HG03066 (cell line): ENCODE measurements around the gene TUG1.

ENCODE experiments used
- ATAC-seq: cut with Tn5 transposase; IDR thresholded peaks from one replicate; pipeline ENCODE4 v1.9.1; 2021; ENCODE audit warnings: low read depth; ENCODE audit not compliant: unreplicated experiment

The TUG1 gene

GRCh38 chr22:30947173-30947815, 21.8 kb upstream of the TUG1 start:
- ATAC-seq: no peak

GRCh38 chr22:30947816-30948454, 21.1 kb upstream of the TUG1 start:
- ATAC-seq: no peak

GRCh38 chr22:30948930-30949342, 20.1 kb upstream of the TUG1 start:
- no peak for ATAC-seq

DNA sequence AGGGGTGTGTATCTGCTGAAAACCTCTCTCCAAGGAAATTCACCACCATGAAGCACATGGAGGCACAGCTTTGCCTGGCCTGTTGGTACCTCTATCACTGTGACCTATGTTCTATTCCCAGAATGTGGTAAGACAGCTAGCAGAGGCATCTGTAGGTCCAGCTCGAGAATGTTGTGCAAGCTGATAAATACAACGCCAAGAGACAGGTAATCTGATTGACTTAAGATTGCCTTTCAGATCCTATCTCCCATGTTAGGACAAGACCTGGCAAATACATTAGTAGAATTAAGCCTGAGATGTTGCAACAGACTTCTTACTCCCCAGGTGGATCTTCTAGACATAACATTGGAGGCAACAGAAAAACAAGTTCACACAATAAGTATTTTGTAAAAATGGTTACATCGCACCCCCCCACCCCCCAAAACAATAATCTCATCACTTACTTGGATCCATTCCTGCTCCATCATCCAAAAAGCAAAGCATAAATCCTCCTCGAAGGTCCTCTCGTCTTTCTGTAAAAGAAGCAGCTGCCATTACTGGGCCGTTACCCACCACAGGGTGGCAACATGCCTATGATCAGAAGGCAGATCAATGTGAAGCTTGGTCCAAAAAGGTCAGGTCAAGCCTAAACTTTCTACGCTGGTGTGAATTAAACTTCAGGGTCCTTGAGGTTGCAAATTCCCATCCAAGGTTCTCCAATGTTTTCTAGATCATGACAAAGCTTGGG, 19.0 kb upstream of the TUG1 start:
- ATAC-seq: no peak

DNA sequence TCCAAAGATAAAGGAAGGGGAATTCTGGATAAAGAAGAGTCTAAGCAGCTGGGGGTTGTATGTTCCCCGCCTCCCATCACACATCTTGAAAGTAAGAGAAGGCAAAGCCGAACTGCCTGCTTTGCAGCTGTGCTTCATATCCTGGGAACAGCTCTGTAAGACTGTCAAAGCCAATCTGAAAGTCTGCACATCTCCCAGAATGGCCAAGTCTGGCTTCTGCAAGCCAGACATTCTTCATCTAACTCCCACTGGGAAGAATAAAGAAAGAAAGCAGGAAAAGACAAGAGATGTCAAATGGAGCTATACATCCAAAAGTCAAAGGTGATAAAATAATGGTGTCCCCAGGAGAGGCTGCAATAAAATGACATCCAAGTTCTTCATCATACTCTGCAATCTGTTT, 15.9 kb upstream of the TUG1 start:
- no peak for ATAC-seq

GRCh38 chr22:30955153-30955552, 13.9 kb upstream of the TUG1 start:
- no peak for ATAC-seq

DNA sequence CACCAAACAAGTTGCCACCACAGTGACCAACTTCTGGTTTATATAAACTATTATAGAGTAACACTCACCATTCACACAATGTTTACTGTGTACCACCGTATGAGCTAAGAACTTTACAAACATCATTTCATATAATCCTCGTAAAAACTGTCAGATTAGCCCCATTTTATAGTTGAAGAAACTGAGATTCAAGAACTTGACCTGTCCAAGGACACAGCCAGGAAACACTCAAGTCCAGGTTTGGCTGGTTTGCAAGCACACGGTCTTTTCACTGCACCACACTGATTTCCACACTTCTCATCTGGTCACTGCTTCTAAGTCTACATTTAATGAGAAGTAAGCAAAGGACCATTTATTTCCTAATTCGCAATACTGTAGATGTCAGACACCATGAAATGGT, 4.2 kb upstream of the TUG1 start:
- ATAC-seq: no peak

DNA sequence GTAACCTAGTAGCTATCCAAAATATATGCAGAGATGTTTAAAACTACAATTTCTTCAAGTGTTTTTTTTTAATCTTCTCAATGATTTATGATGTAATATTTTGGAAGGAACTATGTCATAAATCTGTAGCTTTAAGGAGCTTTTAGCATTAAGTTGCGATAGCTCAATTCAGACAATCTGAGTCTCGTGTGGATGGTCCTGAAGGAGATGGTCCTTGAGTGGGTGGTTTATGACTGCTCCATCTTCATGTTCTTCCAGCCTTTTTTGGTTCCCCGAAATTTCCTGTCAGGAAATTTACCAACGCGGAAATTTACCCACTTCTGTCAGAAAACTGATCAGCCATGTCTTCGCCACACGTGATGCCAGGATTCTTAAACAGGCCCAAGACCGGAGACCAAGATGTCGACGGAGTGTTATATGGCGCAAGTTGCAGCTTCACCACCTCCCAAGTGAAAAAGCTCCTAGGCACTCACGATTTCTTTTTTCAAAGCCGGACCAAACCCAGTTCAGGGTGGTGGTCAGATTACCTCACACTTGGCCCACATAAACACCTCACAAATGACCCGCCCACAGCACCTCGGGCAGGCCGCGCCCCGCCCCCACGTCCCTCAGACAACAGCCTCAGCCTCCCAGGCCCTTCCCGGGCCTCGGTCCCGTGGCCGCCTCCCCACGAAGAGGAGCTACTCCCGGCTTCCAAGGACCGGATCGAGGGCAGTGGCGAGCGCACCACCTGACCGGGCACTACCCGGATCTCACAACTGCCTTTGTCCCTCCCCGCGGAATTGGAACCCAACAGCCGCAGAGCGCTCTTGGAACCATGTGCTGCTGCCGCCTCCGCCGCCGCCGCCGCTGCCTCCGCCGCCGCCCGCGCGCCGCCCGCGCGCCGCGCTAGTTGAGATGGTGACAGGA, 796 bp upstream of the TUG1 start, which contains the start of gene MORC2:
TSS of gene MORC2 (minus strand) at position 760 of the 909 bp plus-strand sequence. CDS start 885 bp downstream, outside the sequence.
- ATAC-seq: peak; percentile 21

GRCh38 chr22:30969532-30970355, 679 bp downstream of the TUG1 start:
- ATAC-seq: peak; percentile 22

DNA sequence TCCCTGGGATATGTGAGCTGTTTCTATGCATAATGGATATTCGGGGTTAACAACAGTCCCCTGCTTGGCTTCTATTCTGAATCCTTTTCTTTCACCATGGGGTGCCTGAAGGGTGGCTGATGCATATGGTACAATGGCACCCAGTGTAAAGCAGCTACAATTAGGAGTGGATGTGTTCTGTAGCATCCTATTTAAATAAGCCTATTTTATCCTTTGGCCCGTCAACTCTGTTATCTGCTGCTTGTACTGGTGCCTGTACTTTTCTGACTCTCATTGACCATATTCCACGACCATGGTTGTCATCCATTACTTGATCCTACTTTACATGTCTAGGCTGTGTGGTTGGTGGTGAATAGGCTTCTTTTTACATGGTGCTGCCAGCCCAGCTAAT, 1.3 kb downstream of the TUG1 start:
- no peak for ATAC-seq

GRCh38 chr22:30978304-30978962, 9.4 kb downstream of the TUG1 start:
- no peak for ATAC-seq

GRCh38 chr22:30979932-30980331, 10.9 kb downstream of the TUG1 start:
- ATAC-seq: no peak

GRCh38 chr22:30982512-30982911, 13.4 kb downstream of the TUG1 start:
- ATAC-seq: no peak

- ATAC-seq: no peak
Measured at GRCh38 chr22:30984317-30984716, 15.3 kb downstream of the TUG1 start.

DNA sequence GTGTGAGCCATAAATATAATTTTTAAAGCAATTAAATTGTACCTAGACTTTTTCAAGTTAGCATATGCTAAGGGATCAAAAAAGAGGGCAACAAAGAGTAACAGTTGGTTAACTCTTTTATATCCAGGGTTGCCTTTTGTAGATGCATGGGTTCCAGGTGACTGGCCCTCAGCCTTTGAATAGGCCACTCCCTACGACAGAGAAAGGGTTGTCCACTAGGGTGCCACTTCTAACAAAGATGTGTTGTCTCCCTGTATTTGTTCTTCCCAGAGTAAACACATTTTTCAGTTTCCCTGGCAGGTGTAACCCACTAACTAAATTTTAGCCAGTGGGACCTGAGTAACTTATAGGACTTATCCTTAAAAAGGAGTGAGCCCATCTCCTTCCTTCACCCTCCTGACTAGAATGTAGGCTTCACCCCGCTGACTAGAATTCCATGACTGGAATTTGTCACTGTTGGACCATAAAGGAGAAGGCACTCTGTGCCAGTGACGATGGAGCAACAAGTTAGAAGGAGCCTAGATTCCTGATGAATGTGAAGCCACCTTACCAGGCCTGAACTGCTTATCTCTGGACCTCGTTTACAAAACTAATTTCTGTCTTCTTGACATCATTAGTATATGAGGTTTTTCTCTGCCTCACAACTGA, 16.6 kb downstream of the TUG1 start:
- ATAC-seq: no peak

- ATAC-seq: no peak
Measured at GRCh38 chr22:30989474-30989873, 20.4 kb downstream of the TUG1 start.

DNA sequence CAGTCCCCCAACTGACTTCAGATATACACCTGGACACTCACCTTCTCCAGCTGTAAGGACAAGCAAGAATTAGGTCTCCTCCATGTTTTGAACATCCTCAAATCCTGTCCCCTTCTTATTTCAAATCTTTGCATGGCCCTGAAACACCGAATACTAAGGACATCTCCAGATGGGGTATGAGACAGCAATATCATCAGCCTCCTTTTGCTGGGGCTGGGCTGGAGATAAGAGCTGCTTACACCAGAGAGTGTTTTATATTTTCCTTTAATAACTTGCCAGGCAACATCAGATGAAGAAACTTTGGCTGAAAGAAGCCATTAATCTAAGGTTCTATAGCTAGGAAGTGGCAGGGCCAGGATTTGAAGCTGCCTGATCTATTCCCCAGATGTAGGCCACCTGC, 21.6 kb downstream of the TUG1 start:
- no peak for ATAC-seq

DNA sequence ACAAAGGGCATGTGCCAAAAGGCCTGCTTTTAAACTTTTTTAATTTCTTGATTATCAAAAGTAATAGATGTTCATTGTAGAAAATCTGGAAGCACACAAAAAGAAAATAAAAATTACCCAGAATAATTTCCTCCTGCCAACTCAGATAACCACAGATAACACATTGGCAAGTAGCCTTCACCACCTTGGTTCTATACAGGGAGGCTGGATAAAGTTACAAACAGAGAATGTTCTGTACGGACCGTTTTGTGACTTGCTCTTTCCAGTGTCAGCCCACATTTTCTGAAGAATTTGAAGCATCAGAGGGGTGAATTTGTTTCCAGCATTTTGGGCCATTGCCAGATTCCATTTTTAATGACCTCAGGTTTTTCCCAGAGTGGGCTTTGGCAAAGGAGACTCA, 23.5 kb downstream of the TUG1 start:
- no peak for ATAC-seq

GRCh38 chr22:30994960-30995359, 25.9 kb downstream of the TUG1 start:
- no peak for ATAC-seq
